Measurements from ENCODE around the gene CDK5RAP3.
"Not testable (repeated sequence)": the region's sequence is repeated elsewhere in the genome, so short reads cannot be mapped to it uniquely, and the experiment has no call there.

Gene CDK5RAP3

DNA sequence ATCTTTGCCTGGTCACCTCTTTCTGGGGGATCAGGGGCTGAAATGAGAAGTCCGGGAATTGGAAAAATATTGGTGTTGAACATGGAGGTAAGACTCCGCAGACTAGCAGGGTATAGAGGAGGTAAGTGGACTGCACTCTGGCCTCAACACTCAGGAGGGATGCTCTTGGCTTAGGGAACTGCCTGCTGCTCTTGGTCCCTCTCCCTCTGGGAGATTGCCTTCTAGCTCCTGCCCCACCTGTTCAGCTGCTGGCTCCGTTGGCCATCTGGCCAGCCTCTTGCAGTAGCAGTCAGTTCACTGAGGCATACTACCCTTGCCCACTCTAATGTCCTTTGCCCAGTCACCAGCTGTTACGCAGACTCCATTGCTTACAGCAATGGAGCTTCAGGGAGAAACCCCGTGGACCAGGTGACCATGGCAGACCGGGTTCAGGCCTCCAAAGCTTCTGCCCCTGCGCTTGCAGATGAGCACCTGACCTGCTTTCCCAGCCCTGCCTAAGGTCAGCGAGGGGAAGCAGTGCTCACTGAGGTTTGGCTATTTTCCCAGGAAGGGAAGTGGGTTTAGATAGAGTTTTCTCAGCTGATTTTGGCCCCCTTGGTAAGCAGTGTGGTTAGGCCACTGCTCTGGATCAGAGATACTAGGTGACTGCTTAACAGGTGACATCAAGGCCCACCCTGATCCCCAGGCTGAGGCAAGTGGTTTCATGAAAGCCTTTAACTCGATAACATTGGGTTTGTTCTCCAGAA lies 11.9 kb downstream of the CDK5RAP3 start:
- Mint-ChIP-seq H3K27me3 (no peaks in the 10 kb centered on the region), H3K9me3 (no peaks in the 10 kb centered on the region), H3K4me3 (no peak overlapping the region), H3K4me1 (no peaks in the 10 kb centered on the region), H3K36me3 (peaks cover 7% of the 10 kb centered on the region), H3K27ac (no peak overlapping the region)

DNA sequence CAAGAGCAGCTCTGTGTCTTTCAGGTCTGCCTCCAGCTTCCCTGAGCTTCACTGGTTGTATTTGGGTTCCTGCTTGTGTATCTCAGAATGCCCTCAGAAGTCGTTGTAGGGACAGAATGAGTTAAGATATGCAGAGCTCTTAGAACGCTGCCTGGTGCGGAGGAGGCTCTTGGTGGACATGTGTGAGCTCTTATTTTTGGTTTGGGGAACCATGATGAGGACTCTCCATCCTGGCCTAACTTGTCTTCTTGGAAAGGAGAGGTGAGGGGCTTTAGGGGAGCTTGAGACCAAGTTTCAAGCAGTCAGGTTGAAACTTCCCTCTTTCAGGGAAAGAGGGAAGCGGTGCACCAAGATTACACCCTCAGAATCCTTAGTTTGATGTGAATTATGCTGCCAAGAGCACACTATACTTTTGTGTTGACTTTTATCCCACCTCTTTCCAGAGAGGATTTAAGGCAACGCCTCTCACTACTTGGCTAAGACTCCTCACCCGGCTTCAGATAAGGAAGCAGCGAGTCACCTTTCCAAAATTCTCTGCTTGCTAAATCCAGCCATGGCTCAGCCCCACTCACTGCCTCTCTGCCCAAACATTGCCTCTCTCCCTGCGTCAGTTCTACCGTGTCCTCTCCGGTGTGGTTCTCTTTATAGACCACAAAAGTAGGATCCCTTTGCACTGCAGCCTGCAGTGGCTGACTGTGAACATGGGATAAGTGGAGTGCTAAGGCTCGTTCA lies 12.7 kb downstream of the CDK5RAP3 start:
- no peaks in the 10 kb centered on the region for H3K9me3 Mint-ChIP-seq
- H3K27ac Mint-ChIP-seq = no peak overlapping the region
- no peaks in the 10 kb centered on the region for H3K27me3 Mint-ChIP-seq
- no peaks in the 10 kb centered on the region for H3K4me1 Mint-ChIP-seq
- H3K36me3 Mint-ChIP-seq = peaks cover 7% of the 10 kb centered on the region
- H3K4me3 Mint-ChIP-seq = no peak overlapping the region

DNA sequence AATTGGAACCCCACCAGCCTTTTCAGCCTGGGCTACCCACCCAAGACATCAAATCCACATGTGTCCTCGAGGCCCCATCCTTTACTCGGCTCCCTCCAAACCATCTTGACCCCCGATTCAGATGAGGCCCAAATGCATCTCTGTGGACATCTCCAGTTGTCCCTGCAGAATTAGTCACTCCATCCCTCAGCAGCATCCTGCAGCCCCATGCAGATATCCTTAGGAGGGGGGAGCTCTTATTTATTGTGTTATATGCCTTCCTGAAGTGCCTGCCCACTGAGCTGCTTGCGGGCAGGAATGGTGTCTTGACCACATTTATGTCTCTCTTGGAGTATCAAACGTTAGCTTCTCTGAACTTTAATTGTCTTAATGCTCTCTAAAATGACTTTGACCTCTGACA lies 15.6 kb downstream of the CDK5RAP3 start:
- Mint-ChIP-seq H3K4me3 (no peak overlapping the region), H3K4me1 (no peaks in the 10 kb centered on the region), H3K27ac (no peak overlapping the region)

DNA sequence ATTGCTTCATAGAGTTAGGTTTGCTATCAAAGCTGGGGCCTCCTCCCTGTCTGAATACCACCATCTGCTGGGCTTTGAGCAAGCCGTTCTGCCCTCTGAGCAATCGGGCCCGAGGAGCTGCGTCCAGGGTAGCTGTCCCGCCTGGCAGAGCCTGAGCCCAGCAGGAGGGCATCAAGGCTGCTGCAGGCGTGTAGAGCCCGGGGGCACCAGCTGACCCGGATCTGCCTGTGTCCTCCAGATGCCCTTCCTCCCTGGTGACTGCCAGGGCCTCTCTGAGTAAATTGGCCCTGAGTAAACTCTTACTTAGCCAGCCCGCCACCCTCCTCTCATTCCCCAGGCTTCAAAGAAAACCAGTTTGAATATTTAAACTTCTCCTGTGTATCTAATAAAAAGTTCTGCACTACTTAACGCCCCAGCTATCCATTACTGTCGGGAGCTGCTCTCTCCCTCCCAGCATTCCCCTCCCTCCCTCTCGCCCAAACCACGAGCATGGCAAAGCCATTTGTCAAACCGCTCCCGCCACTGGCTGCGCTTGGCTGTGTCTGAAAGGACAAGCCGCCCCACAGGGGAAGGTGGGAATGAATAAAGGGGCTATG lies 16.4 kb downstream of the CDK5RAP3 start:
- peaks cover 3% of the 10 kb centered on the region for H3K36me3 Mint-ChIP-seq
- H3K9me3 Mint-ChIP-seq = no peaks in the 10 kb centered on the region
- no peaks in the 10 kb centered on the region for H3K4me1 Mint-ChIP-seq

More for the DNA sequence above, 15.6 kb downstream of the CDK5RAP3 start:
- H3K9me3 Mint-ChIP-seq = no peaks in the 10 kb centered on the region
- peaks cover 3% of the 10 kb centered on the region for H3K36me3 Mint-ChIP-seq
- H3K27me3 Mint-ChIP-seq = no peaks in the 10 kb centered on the region

DNA sequence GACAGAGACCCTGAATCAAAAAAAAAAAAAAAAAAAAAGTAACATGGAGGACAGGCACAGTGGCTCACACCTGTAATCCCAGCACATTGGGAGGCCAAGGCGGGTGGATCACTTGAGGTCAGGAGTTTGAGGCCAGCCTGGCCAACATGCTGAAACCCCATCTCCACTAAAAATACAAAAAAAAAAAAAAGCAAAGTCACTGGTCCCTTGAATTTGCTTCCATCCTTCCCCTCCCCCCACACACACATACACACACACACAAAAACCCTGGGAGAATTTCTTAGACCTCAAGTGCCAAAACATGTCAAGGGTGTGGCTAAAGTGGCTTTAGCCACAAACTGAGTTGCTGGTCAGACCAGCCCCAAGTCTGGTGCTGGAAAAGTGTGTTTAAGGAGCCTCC lies 17.5 kb downstream of the CDK5RAP3 start:
- not testable (repeated sequence) for H3K36me3 Mint-ChIP-seq, H3K9me3 Mint-ChIP-seq, H3K27me3 Mint-ChIP-seq, H3K27ac Mint-ChIP-seq, H3K4me1 Mint-ChIP-seq, H3K4me3 Mint-ChIP-seq

More for the DNA sequence above, 16.4 kb downstream of the CDK5RAP3 start:
- Mint-ChIP-seq H3K4me3 (no peak overlapping the region), H3K27ac (no peak overlapping the region), H3K27me3 (no peaks in the 10 kb centered on the region)

DNA sequence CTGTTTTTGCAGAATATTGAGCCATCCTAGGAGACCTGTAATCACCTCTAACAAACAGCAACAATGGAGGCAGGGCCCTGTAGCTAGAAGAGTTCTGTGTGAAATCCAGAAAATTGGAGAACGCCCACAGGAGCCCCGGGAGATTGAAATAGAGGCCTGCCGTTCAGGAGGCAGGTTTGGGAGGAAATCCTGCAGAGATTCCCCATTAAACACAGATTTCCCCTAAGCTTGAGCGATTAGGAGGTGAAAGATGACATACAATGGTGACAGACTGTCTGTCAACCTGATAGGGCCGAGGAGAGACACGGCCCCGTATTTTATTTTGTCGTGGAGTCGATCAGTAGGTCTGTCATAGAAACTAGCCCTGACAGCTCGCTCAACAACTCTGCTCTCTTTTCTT lies 18.2 kb downstream of the CDK5RAP3 start:
- no peaks in the 10 kb centered on the region for H3K4me1 Mint-ChIP-seq
- no peak overlapping the region for H3K4me3 Mint-ChIP-seq
- no peaks in the 10 kb centered on the region for H3K36me3 Mint-ChIP-seq
- no peaks in the 10 kb centered on the region for H3K9me3 Mint-ChIP-seq
- no peak overlapping the region for H3K27ac Mint-ChIP-seq
- no peaks in the 10 kb centered on the region for H3K27me3 Mint-ChIP-seq

DNA sequence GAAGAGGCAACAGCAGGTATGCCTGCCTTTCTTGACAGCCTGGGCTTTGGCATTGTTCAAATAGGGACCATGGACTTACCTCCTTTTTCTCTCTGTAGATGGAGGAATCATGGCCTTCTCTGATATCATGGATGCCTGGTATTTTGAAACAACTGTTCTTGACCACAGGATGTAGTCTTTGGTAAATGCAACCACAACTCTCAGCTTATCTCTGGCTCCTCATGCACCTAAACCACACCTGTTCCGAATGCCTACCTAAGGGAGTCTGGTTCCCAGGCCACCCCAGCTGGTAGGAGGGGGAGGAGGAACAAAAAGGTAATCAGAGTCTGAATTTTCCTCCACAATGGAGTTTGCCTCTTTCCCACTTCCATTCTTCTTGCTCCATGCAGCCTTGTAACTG lies 18.8 kb downstream of the CDK5RAP3 start:
- no peaks in the 10 kb centered on the region for H3K36me3 Mint-ChIP-seq

DNA sequence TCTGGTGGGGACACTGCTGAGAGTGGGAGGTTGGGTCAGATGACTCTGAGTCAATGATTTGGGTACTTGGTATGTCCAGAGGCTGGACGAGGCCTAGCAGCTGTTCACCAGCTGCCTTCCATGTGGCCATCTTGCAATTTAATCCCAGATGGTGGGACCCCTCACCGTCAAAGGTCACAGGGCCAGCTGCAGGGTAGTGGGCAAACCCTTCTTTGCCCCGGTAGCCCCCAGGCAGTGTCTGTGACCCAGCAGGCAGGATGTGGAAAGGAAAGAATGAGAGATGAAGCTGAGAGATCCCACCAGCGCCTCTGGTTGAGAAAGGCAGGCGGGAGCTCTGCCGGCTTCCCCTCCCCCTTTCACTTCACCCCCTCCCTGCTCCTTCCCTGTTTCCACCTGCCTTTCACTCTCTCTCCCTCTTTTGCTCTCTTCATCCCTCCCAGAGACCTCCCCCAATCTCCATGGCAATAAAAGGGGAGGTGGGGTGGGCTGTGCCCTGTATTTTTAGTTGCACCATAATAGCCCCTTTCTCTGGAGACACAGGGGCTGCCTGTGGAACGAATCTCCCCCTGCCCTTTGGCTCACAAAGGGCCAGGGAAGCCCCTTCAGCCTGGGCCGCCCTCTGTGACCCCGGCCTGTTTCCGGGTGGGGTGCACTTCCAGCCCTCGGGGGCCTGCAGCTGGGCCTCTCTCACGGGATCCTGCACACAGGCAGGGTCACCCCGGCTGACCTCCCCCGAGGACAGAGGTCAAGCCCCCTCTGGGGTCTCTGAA lies 20.2 kb downstream of the CDK5RAP3 start:
- no peaks in the 10 kb centered on the region for H3K4me1 Mint-ChIP-seq
- H3K4me3 Mint-ChIP-seq = no peak overlapping the region
- no peaks in the 10 kb centered on the region for H3K27me3 Mint-ChIP-seq
- no peaks in the 10 kb centered on the region for H3K9me3 Mint-ChIP-seq
- no peak overlapping the region for H3K27ac Mint-ChIP-seq
- no peaks in the 10 kb centered on the region for H3K36me3 Mint-ChIP-seq

More for the DNA sequence above, 18.8 kb downstream of the CDK5RAP3 start:
- H3K9me3 Mint-ChIP-seq = no peaks in the 10 kb centered on the region
- H3K27ac Mint-ChIP-seq = no peak overlapping the region
- H3K4me3 Mint-ChIP-seq = no peak overlapping the region
- H3K4me1 Mint-ChIP-seq = no peaks in the 10 kb centered on the region
- H3K27me3 Mint-ChIP-seq = no peaks in the 10 kb centered on the region

DNA sequence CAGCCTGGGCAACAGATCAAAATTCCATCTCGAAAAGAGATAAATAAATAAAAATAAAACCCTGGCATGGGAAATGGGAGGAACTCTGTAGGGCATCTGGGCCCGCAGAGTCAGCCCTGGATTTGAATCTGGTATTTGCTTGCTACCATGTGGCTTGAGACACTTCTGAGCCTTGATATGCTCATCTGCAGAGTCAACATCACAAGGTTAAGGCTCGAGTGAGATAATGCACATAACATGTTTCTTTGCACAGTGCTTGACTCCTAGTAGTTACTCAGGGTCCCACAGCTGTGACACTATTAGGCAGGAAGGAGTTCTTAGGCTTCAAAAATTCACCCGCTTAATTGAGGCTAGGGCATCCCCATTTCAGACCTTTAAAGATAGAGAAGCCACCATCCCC lies 21.3 kb downstream of the CDK5RAP3 start:
- Mint-ChIP-seq H3K27me3 (no peaks in the 10 kb centered on the region), H3K27ac (no peak overlapping the region), H3K9me3 (no peaks in the 10 kb centered on the region), H3K4me1 (no peaks in the 10 kb centered on the region), H3K36me3 (no peaks in the 10 kb centered on the region), H3K4me3 (no peak overlapping the region)

DNA sequence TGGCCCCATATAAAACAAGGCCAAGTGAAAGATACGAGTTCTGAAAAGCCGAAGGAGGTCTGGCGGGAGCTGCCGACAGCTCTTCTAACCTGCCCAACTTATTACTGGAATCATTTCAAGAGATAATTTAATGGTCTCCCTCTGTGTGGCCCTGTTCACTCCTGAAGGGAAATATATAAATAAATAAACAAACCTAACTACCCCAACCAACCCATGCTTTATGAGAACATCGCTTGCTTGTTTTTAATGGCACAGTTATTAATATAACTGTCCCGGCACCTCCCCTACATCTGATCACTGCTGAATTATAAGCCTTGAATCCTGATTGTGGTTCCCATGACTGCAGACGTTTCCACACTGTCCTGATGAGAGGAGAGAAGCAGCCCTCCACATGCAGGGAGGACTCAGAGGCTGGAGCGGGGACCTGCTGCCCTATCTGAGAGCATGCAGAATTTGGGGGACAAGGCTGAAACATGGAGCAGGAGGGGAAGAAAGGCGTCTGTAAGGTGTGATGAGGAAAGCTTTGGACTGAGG lies 22.2 kb downstream of the CDK5RAP3 start:
- no peaks in the 10 kb centered on the region for H3K4me1 Mint-ChIP-seq
- H3K36me3 Mint-ChIP-seq = no peaks in the 10 kb centered on the region
- H3K27me3 Mint-ChIP-seq = no peaks in the 10 kb centered on the region
- no peak overlapping the region for H3K27ac Mint-ChIP-seq
- H3K4me3 Mint-ChIP-seq = no peak overlapping the region
- H3K9me3 Mint-ChIP-seq = no peaks in the 10 kb centered on the region

DNA sequence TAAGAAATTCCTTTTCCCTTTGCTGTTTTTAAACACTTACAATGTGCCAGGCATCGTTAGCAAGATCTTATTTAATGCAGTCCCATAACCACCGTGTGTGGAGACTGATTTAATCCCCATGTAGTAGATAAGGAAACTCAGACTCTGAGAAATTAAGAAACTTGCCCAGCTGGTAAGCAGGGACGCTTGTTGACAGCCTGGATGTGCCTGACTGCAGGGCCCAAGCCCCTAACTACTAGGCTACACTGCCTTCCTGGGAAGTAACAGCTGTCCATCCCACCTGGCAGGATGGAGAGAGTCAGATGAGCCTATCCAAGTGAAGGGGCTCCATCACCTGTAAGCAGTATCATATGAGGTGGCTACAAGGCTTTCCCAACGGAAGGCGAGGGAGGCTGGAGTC lies 23.1 kb downstream of the CDK5RAP3 start:
- no peaks in the 10 kb centered on the region for H3K9me3 Mint-ChIP-seq
- no peaks in the 10 kb centered on the region for H3K4me1 Mint-ChIP-seq
- no peaks in the 10 kb centered on the region for H3K36me3 Mint-ChIP-seq
- no peak overlapping the region for H3K4me3 Mint-ChIP-seq
- no peaks in the 10 kb centered on the region for H3K27me3 Mint-ChIP-seq
- no peak overlapping the region for H3K27ac Mint-ChIP-seq

DNA sequence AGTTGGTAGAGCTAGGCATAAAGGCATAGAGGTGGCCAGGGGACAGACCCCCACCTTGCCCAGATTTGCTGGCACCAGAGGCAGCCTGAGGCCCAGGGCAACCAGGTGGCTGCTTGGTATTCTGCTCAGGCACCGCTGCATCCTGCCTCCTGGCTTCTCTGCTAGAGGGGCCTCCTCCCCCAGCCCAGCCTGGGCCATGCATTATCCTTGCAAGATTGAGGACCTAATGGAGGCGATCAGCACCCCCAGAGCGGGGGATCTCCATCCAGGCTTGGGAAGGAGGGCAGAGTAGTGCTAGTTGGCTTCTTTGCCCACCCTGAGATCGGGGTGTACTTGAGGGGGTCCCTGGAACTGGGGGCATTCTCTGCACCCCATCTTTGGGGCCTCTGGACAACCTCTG lies 23.8 kb downstream of the CDK5RAP3 start:
- no peak overlapping the region for H3K4me3 Mint-ChIP-seq
- H3K4me1 Mint-ChIP-seq = peaks cover 5% of the 10 kb centered on the region
- no peaks in the 10 kb centered on the region for H3K36me3 Mint-ChIP-seq
- no peaks in the 10 kb centered on the region for H3K9me3 Mint-ChIP-seq
- H3K27me3 Mint-ChIP-seq = no peaks in the 10 kb centered on the region
- H3K27ac Mint-ChIP-seq = no peak overlapping the region

DNA sequence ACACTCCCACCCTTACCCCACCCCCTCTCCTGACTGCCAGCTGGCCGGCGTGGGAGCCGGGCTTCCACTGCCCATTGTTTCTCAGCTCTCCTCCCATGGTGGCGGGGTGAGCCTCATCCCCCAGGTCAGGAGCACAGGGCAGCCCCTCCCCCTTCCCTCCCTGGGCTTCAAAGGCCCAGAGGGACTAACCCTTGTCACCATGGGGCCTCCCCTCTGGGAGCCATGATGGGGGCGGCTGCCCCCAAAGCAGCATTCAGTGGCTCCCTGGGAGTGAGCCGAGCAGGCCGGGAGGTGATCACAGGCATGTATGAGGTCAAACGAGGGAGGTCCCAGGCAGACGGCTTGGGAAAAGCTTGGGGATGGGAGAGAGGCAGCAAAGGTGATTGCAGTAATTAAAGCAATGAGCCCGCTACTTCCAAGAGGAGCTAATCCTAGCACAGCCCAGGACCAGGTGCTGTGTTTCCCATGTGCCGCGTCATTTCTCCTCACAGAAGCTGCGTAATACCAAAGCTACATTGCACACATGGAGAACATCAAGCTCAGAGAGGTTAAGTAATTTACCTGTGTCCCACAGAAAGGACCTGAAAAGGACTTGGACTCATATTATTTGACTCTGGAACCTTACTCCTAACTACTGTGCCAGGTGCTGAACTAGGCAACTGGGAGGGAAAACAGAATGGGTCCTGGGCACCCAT lies 24.5 kb downstream of the CDK5RAP3 start:
- Mint-ChIP-seq H3K9me3 (no peaks in the 10 kb centered on the region), H3K36me3 (no peaks in the 10 kb centered on the region), H3K4me3 (no peak overlapping the region), H3K27me3 (no peaks in the 10 kb centered on the region), H3K4me1 (peaks cover 6% of the 10 kb centered on the region), H3K27ac (no peak overlapping the region)

DNA sequence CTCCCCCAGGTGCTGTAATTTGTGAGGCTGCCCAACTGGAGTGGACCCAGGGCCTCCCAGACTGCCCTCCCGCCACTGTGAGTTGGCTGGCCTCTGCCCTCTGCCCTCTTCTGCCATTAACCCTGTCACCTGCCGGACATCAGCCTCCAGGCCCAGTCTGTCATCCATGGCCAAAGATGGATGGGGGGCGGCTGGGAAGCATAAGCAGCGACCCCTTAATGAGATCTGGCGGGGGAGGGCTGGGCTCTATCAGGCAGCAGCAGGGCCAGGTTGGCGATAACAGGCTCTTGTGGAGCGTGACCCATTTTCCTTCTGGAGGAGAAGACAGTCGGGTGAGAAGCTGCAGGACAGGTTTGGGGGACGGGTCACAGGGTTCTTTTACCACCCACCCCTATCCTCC lies 25.3 kb downstream of the CDK5RAP3 start:
- Mint-ChIP-seq H3K4me1 (peaks cover 6% of the 10 kb centered on the region), H3K36me3 (no peaks in the 10 kb centered on the region), H3K27ac (peak overlapping the region; percentile 90), H3K27me3 (no peaks in the 10 kb centered on the region), H3K9me3 (no peaks in the 10 kb centered on the region), H3K4me3 (no peak overlapping the region)

DNA sequence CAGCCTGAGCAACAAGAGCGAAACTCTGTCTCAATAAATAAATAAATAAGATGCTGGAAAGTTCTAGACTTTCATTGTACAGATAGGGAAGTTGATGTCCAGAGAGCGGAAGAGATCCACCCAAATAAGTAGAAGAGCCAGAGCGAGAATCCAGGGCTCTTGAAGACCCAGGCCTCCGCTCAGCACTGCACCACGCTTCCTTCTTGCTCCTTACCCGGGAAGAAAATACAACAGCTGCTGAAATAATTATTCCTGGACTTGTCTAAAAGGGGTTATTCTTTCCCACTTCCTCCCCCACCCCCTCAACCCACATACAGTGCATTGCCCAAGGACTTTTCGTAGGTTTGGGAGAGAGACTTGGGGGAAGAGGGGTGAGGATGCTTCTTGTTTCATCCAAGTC lies 26.7 kb downstream of the CDK5RAP3 start:
- no peaks in the 10 kb centered on the region for H3K27me3 Mint-ChIP-seq

More for the DNA sequence above, 26.7 kb downstream of the CDK5RAP3 start:
- Mint-ChIP-seq H3K36me3 (no peaks in the 10 kb centered on the region), H3K4me1 (peaks cover 6% of the 10 kb centered on the region), H3K27ac (no peak overlapping the region), H3K9me3 (no peaks in the 10 kb centered on the region), H3K4me3 (no peak overlapping the region)
